ENCODE results near the gene EVI2A.

- TF ChIP-seq, protein P1, sequence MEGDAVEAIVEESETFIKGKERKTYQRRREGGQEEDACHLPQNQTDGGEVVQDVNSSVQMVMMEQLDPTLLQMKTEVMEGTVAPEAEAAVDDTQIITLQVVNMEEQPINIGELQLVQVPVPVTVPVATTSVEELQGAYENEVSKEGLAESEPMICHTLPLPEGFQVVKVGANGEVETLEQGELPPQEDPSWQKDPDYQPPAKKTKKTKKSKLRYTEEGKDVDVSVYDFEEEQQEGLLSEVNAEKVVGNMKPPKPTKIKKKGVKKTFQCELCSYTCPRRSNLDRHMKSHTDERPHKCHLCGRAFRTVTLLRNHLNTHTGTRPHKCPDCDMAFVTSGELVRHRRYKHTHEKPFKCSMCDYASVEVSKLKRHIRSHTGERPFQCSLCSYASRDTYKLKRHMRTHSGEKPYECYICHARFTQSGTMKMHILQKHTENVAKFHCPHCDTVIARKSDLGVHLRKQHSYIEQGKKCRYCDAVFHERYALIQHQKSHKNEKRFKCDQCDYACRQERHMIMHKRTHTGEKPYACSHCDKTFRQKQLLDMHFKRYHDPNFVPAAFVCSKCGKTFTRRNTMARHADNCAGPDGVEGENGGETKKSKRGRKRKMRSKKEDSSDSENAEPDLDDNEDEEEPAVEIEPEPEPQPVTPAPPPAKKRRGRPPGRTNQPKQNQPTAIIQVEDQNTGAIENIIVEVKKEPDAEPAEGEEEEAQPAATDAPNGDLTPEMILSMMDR (IDR thresholded peaks at IDR 0.05), result no peak
- TF ChIP-seq POLR2A (IDR thresholded peaks at IDR 0.05), result no peak
These were observed 52.3 kb downstream of the EVI2A start for GRCh38 chr17:31269036-31269577.
